GM21717 (cell line): Measurements from ENCODE around the gene OTUD7B.

Source experiments
- ATAC-seq: cut with Tn5 transposase; IDR thresholded peaks from one replicate; pipeline ENCODE4 v1.9.1; 2021; ENCODE audit warnings: mild to moderate bottlenecking, moderate library complexity; ENCODE audit not compliant: unreplicated experiment

The OTUD7B gene

GRCh38 chr1:149925345-149925744, 85.2 kb downstream of the OTUD7B start:
- ATAC-seq: no peak

GRCh38 chr1:149923626-149924025, 86.9 kb downstream of the OTUD7B start:
- no peak for ATAC-seq

- ATAC-seq: no peak
Measured at GRCh38 chr1:149917571-149918144, 92.9 kb downstream of the OTUD7B start, which contains the start of gene SV2A. Gene SV2A, minus strand, starts transcription at chr1:149917844. Its CDS starts 4,004 bp downstream, at chr1:149913840.

GRCh38 chr1:149916898-149917252, 93.7 kb downstream of the OTUD7B start:
- no peak for ATAC-seq

- ATAC-seq: no peak
Measured at GRCh38 chr1:149916193-149916897, 94.2 kb downstream of the OTUD7B start.

GRCh38 chr1:149915429-149916192, 94.9 kb downstream of the OTUD7B start:
- no peak for ATAC-seq

GRCh38 chr1:149914545-149914944, 96.0 kb downstream of the OTUD7B start:
- ATAC-seq: no peak

GRCh38 chr1:149906570-149907075, 103.9 kb downstream of the OTUD7B start:
- ATAC-seq: no peak

- ATAC-seq: no peak
Measured at GRCh38 chr1:149903836-149904491, 106.6 kb downstream of the OTUD7B start.

- ATAC-seq: peak; percentile 90
Measured at GRCh38 chr1:149899460-149900284, 110.9 kb downstream of the OTUD7B start, which contains the start of gene BOLA1. Gene BOLA1, plus strand, starts transcription at chr1:149899568. Its CDS starts 492 bp downstream, at chr1:149900060.

- ATAC-seq: no peak
Measured at GRCh38 chr1:149896575-149896974, 114.0 kb downstream of the OTUD7B start.

- no peak for ATAC-seq
Measured at GRCh38 chr1:149888999-149889289, 121.6 kb downstream of the OTUD7B start.

GRCh38 chr1:149888247-149888998, 122.1 kb downstream of the OTUD7B start:
- ATAC-seq: peak; percentile 28
